Measurements from ENCODE around the gene LRRIQ1.

The LRRIQ1 gene

GRCh38 chr12:85036733-85037132, 582 bp downstream of the LRRIQ1 start:
- Histone ChIP-seq H3K27ac (no peak overlapping the region), H3K4me1 (peaks cover 0 to 12% (median 2%) of the 10 kb centered on the region in 4 donors), H3K9me3 (no peaks in the 10 kb centered on the region), H3K27me3 (peaks cover 0 to 4% of the 10 kb centered on the region in 2 donors), H3K4me3 (peak overlapping the region; percentile 29 to 43), H3K36me3 (no peaks in the 10 kb centered on the region)
- no peak for TF ChIP-seq CTCF (IDR thresholded peaks at IDR 0.05)
- intact Hi-C loops (cut with DNase I; ENCODE audit: low total_unique reads): loop anchor here (10.0 kb wide), 1 partner anchor 162 kb away; no protein-coding TSS in a partner anchor
- no peak for DNase-seq

GRCh38 chr12:85041395-85041794, 5.2 kb downstream of the LRRIQ1 start:
- DNase-seq: no peak
- intact Hi-C loops (cut with DNase I; ENCODE audit: low total_unique reads): no loop called here
- H3K27ac ChIP-seq: no peak overlapping the region
- no peaks in the 10 kb centered on the region for H3K36me3 ChIP-seq
- H3K4me3 ChIP-seq: no peak overlapping the region
- no peak for TF ChIP-seq CTCF (IDR thresholded peaks at IDR 0.05)
- H3K9me3 ChIP-seq: no peaks in the 10 kb centered on the region
- peaks cover 0 to 4% (median under 1%) of the 10 kb centered on the region in 4 donors for H3K4me1 ChIP-seq
- H3K27me3 ChIP-seq: peaks cover 0 to under 1% of the 10 kb centered on the region in 2 donors

- intact Hi-C loops (cut with DNase I; ENCODE audit: low total_unique reads): no loop called here
- no peak for DNase-seq
- H3K4me1 ChIP-seq: no peaks in the 10 kb centered on the region
Observed at GRCh38 chr12:85043829-85044228, 7.7 kb downstream of the LRRIQ1 start.

GRCh38 chr12:85057370-85057963, 21.3 kb downstream of the LRRIQ1 start:
- H3K36me3 ChIP-seq: no peaks in the 10 kb centered on the region
- DNase-seq: peak in 1 of 2 donors; percentile 24
- no peak overlapping the region for H3K4me3 ChIP-seq
- no peak overlapping the region for H3K27ac ChIP-seq
- intact Hi-C loops (cut with DNase I; ENCODE audit: low total_unique reads): no loop called here
- H3K27me3 ChIP-seq: no peaks in the 10 kb centered on the region
- TF ChIP-seq CTCF (IDR thresholded peaks at IDR 0.05): peak; percentile 46 to 49
- no peaks in the 10 kb centered on the region for H3K4me1 ChIP-seq
- no peaks in the 10 kb centered on the region for H3K9me3 ChIP-seq

More at GRCh38 chr12:85043829-85044228, 7.7 kb downstream of the LRRIQ1 start:
- Histone ChIP-seq H3K9me3 (no peaks in the 10 kb centered on the region), H3K4me3 (no peak overlapping the region), H3K36me3 (no peaks in the 10 kb centered on the region), H3K27me3 (no peaks in the 10 kb centered on the region), H3K27ac (no peak overlapping the region)
- TF ChIP-seq CTCF (IDR thresholded peaks at IDR 0.05): no peak

GRCh38 chr12:85058339-85058738, 22.2 kb downstream of the LRRIQ1 start:
- no peak for DNase-seq
- intact Hi-C loops (cut with DNase I; ENCODE audit: low total_unique reads): no loop called here
- Histone ChIP-seq H3K27ac (no peak overlapping the region), H3K9me3 (no peaks in the 10 kb centered on the region), H3K27me3 (no peaks in the 10 kb centered on the region), H3K36me3 (no peaks in the 10 kb centered on the region), H3K4me1 (no peaks in the 10 kb centered on the region), H3K4me3 (no peak overlapping the region)
- TF ChIP-seq CTCF (IDR thresholded peaks at IDR 0.05): no peak

Measured in tibial artery (tissue), 4 donors.